HepG2 (cell line): ENCODE measurements around the gene RILP. TPM values are rescaled to one million over a fixed set of nuclear protein-coding genes. Genes with fewer than 3 reads are reported as not detected.

ENCODE experiments used
- ATAC-seq: fragments of 200-7000 bp; cut with Tn5 transposase; 3 replicates; pipeline ENCODE4 v1.9.1; 2020; ENCODE audit warnings: mild to moderate bottlenecking, moderate library complexity
- Bru-seq: library from RNA; stranded (reverse); fragments of 400-500 nt; gene quantifications from one replicate; lab custom pipeline; 2021; lab: Mats Ljungman, UMichigan
- BruChase-seq, 2 experiments: library from RNA; stranded (reverse); fragments of 400-500 nt; gene quantifications; one replicate each; lab custom pipeline; 2021; lab: Mats Ljungman, UMichigan
- BruUV-seq: library from RNA; stranded (reverse); fragments of 400-500 nt; replicated peaks from 2 replicates; lab custom pipeline; 2021; lab: Mats Ljungman, UMichigan
- CTCF ChIA-PET: fragments of 300-600 bp; formaldehyde crosslinking; extraction: SDS; loops from one replicate; lab custom pipeline; 2021; ENCODE audit warnings: low total read pairs, inconsistent platforms, low intra/inter-chr PET ratio; lab: Yijun Ruan, JAX
- POLR2A ChIA-PET: fragments of 350-600 bp; sonication (Branson Sonifier 250); formaldehyde crosslinking; loops from one replicate; lab custom pipeline; 2020; ENCODE audit warnings: antibody characterized with exemption, inconsistent platforms; lab: Yijun Ruan, JAX
- DNase-seq: peaks from one replicate; pipeline ENCODE4 v3.0.0-alpha.2; 2015; ENCODE audit warnings: low spot score
- FAIRE-seq: peaks from 3 replicates; lab custom pipeline; 2011; peaks lifted over from hg19 to GRCh38; lab: Jason Lieb, UNC
- H2AFZ ChIP-seq: one replicate; pipeline ENCODE4 v1.6.1; 2011; ENCODE audit warnings: low read length, inconsistent platforms
- H3K27ac ChIP-seq: fragments of 300-600 bp; 3 replicates; pipeline ENCODE4 v1.8.0; 2011; ENCODE audit warnings: mixed run types, mild to moderate bottlenecking, mixed read lengths, low read length, inconsistent platforms; ENCODE audit not compliant: insufficient read depth; ENCODE audit errors: extremely low read length
- H3K27me3 ChIP-seq, 2 experiments: fragments of 200-600 bp in 1 of 2; 2 replicates in 1 of 2; 3 replicates in 1 of 2; pipeline versions ENCODE4 v1.6.0 to v1.8.0; 2011; ENCODE audit warnings: low read length in 2 of 2, mild to moderate bottlenecking in 2 of 2, moderate library complexity in 2 of 2, inconsistent platforms in 1 of 2; ENCODE audit not compliant: insufficient read depth in 2 of 2, control insufficient read depth in 1 of 2
- H3K36me3 ChIP-seq, 2 experiments: fragments of 200-600 bp in 1 of 2; replicated peaks in 1 of 2; 2 replicates in 1 of 2; 3 replicates in 1 of 2; pipeline versions ENCODE4 v1.5.1 to v1.8.0; 2011; ENCODE audit warnings: low read length in 2 of 2, inconsistent platforms in 1 of 2; ENCODE audit not compliant: insufficient read depth in 2 of 2, control insufficient read depth in 1 of 2
- H3K4me1 ChIP-seq: 2 replicates; pipeline ENCODE4 v1.5.1; 2012; ENCODE audit warnings: low read length, inconsistent platforms; ENCODE audit not compliant: insufficient read depth
- H3K4me2 ChIP-seq: 2 replicates; pipeline ENCODE4 v1.6.0; 2011; ENCODE audit warnings: low read depth, low read length, inconsistent platforms
- H3K4me3 ChIP-seq, 3 experiments: fragments of 200-600 bp in 1 of 3; sonication (generic), shearing (Covaris generic) in 1 of 3; replicated peaks in 1 of 3; 2 replicates each; pipeline ENCODE4 v1.5.1; 2011 to 2016; ENCODE audit warnings: low read length in 3 of 3, inconsistent platforms in 2 of 3, low read depth in 2 of 3, mild to moderate bottlenecking in 2 of 3, control low read depth in 1 of 3, mixed read lengths in 1 of 3; ENCODE audit not compliant: insufficient read depth in 1 of 3
- H3K79me2 ChIP-seq: one replicate; pipeline ENCODE4 v1.6.1; 2011; ENCODE audit warnings: low read length, inconsistent platforms; ENCODE audit not compliant: insufficient read depth
- H3K9ac ChIP-seq: 2 replicates; pipeline ENCODE4 v1.6.0; 2011; ENCODE audit warnings: mild to moderate bottlenecking, low read depth, low read length, inconsistent platforms; ENCODE audit not compliant: insufficient read depth
- H3K9me3 ChIP-seq: 2 replicates; pipeline ENCODE4 v1.5.1; 2012; ENCODE audit warnings: mild to moderate bottlenecking, low read length
- H4K20me1 ChIP-seq: 2 replicates; pipeline ENCODE4 v1.6.0; 2011; ENCODE audit warnings: inconsistent platforms, mild to moderate bottlenecking, low read length, moderate library complexity; ENCODE audit not compliant: insufficient read depth
- BCL6 ChIP-seq: IDR thresholded peaks from 2 replicates; pipeline ENCODE4 v1.6.1; 2016; ENCODE audit warnings: missing genetic modification reagents, missing compliant biosample characterization
- FOXK1 ChIP-seq: sonication (generic); formaldehyde crosslinking; IDR thresholded peaks from 2 replicates; pipeline ENCODE4 v1.4.0; 2020; ENCODE audit warnings: low read depth, missing genetic modification reagents, borderline replicate concordance
- IKZF4 ChIP-seq: sonication (generic); formaldehyde crosslinking; IDR thresholded peaks from 2 replicates; pipeline ENCODE4 v1.5.1; 2020; ENCODE audit warnings: borderline replicate concordance, mild to moderate bottlenecking, low read depth, missing genetic modification reagents; ENCODE audit errors: not compliant biosample characterization
- KDM1A ChIP-seq: IDR thresholded peaks from 2 replicates; pipeline ENCODE4 v1.6.1; 2016; ENCODE audit warnings: missing compliant biosample characterization
- NFYB ChIP-seq: sonication (generic); formaldehyde crosslinking; IDR thresholded peaks from 2 replicates; pipeline ENCODE4 v1.4.0; 2020; ENCODE audit warnings: missing genetic modification reagents
- RFXAP ChIP-seq: sonication (generic); formaldehyde crosslinking; IDR thresholded peaks from 2 replicates; pipeline ENCODE4 v1.4.0; 2020; ENCODE audit warnings: missing genetic modification reagents, borderline replicate concordance
- RNF2 ChIP-seq: fragments of 450-650 bp; conservative IDR thresholded peaks from 2 replicates; pipeline ENCODE4 v1.6.1; 2016; ENCODE audit warnings: low read depth
- SIX4 ChIP-seq: sonication (generic); formaldehyde crosslinking; IDR thresholded peaks from 2 replicates; pipeline ENCODE4 v1.4.0; 2020; ENCODE audit warnings: missing genetic modification reagents
- TEAD2 ChIP-seq: sonication (generic); formaldehyde crosslinking; IDR thresholded peaks from 2 replicates; pipeline ENCODE4 v1.9.0; 2021; ENCODE audit warnings: missing genetic modification reagents
- ZBTB26 ChIP-seq: IDR thresholded peaks from 2 replicates; pipeline ENCODE4 v1.6.1; 2016; ENCODE audit warnings: missing compliant biosample characterization, missing genetic modification reagents, borderline replicate concordance
- ZNF337 ChIP-seq: sonication (generic); formaldehyde crosslinking; IDR thresholded peaks from 2 replicates; pipeline ENCODE4 v1.5.1; 2020; ENCODE audit warnings: missing genetic modification reagents, low read depth, mild to moderate bottlenecking, borderline replicate concordance
- ZNF615 ChIP-seq: sonication (generic); formaldehyde crosslinking; IDR thresholded peaks from 2 replicates; pipeline ENCODE4 v1.5.0; 2020; ENCODE audit warnings: mild to moderate bottlenecking, missing genetic modification reagents, borderline replicate concordance
- WGBS: methylation state at CpG from one replicate; pipeline ENCODE4 v1.1.6; 2017; ENCODE audit warnings: low lambda C conversion rate; 5-methylcytosine and 5-hydroxymethylcytosine counted together
- in situ Hi-C: cut with HindIII; loops from 2 replicates; pipeline ENCODE4 v1.10.0; 2017; ENCODE audit warnings: low pct_unique_long_range_greater_than_20kb; ENCODE audit not compliant: extremely low pct_ligation_motif_present
- intact Hi-C: fragments of 100-400 bp; cut with micrococcal nuclease; formaldehyde crosslinking; loops from one replicate; pipeline ENCODE4 v1.10.0; 2022; ENCODE audit not compliant: unreplicated experiment
- long read RNA-seq, 2 experiments: library from RNA in 1 of 2; library from polyadenylated mRNA in 1 of 2; stranded (forward) in 1 of 2; unstranded in 1 of 2; transcript quantifications; one replicate each; pipeline ENCODE4 v2.0.0, GENCODE V29; 2019 to 2022
- polyA minus RNA-seq, 3 experiments: library from RNA; depleted of rRNA, polyadenylated mRNA; stranded (reverse); fragments of >200 nt; gene quantifications; 2 replicates each; pipeline ENCODE4 v1.2.3, GENCODE V29; 2011; ENCODE audit warnings: low replicate concordance in 1 of 3
- polyA plus RNA-seq, 8 experiments: library from polyadenylated mRNA; depleted of rRNA in 3 of 8; stranded (reverse) in 7 of 8; unstranded in 1 of 8; fragments of >200 nt; fragmentation: Illumina TruSeq in 4 of 8; extraction: Trizol in 4 of 8; gene quantifications; 2 replicates each; pipeline versions ENCODE4 v1.2.1 to v1.2.3, GENCODE V29; 2011 to 2016; ENCODE audit warnings: low read depth in 4 of 8, missing spikeins in 1 of 8, mixed read lengths in 1 of 8; ENCODE audit not compliant: insufficient read depth in 1 of 8
- total RNA-seq, 5 experiments: library from RNA; depleted of rRNA; stranded (reverse); fragments of >200 nt; fragmentation: Illumina TruSeq; extraction: Trizol; gene quantifications; 2 replicates each; pipeline ENCODE4 v1.2.3, GENCODE V29; 2016; ENCODE audit warnings: low read depth in 1 of 5
- TF ChIP-seq, protein P1 (sequence below): sonication (generic); formaldehyde crosslinking; IDR thresholded peaks from 2 replicates; pipeline ENCODE4 v1.4.0; 2020; ENCODE audit warnings: mild to moderate bottlenecking, low read depth, missing genetic modification reagents
- TF ChIP-seq, protein P2 (sequence below): sonication (generic); formaldehyde crosslinking; IDR thresholded peaks from 2 replicates; pipeline ENCODE4 v1.5.1; 2020; ENCODE audit warnings: missing genetic modification reagents, mild to moderate bottlenecking, borderline replicate concordance

Gene RILP
- total RNA-seq (2016; rRNA removed; fragmentation: Illumina TruSeq; extraction: Trizol) (4.7 and 6.6 TPM in 2 replicates), polyA plus RNA-seq (2011; rRNA removed) (8.1 and 9.4 TPM in 2 replicates), polyA minus RNA-seq (2011; rRNA and poly(A)+ RNA removed; ENCODE audit: low replicate concordance) (5.6 and 7.3 TPM in 2 replicates), Bru-seq, nascent RNA (percentile 39 among the genes with signal in this experiment), BruChase-seq, experiment 1, labeled RNA remaining after a 6-hour chase (percentile 53 among the genes with signal in this experiment), BruChase-seq, experiment 2, labeled RNA remaining after a 2-hour chase (percentile 47 among the genes with signal in this experiment)
- total RNA-seq (2016; cell fraction: cytosol; rRNA removed; fragmentation: Illumina TruSeq; extraction: Trizol; ENCODE audit: low read depth) = 19.7 and 24.4 TPM in 2 replicates
- 5.0 and 7.1 TPM in 2 replicates for total RNA-seq (2016; cell fraction: insoluble cytoplasmic fraction; rRNA removed; fragmentation: Illumina TruSeq; extraction: Trizol)
- 13.1 and 14.3 TPM in 2 replicates for total RNA-seq (2016; cell fraction: membrane; rRNA removed; fragmentation: Illumina TruSeq; extraction: Trizol)
- 3.3 and 3.9 TPM in 2 replicates for total RNA-seq (2016; cell fraction: nucleus; rRNA removed; fragmentation: Illumina TruSeq; extraction: Trizol)
- 4.3 and 6.7 TPM in 2 replicates for polyA plus RNA-seq (2011; cell fraction: cytosol; rRNA removed)
- 19.2 and 23.3 TPM in 2 replicates for polyA plus RNA-seq (2011; cell fraction: nucleus; rRNA removed)
- 4.5 and 5.2 TPM in 2 replicates for polyA plus RNA-seq (2012)
- 24.9 and 29.6 TPM in 2 replicates for polyA plus RNA-seq (2016; cell fraction: cytosol; fragmentation: Illumina TruSeq; extraction: Trizol; ENCODE audit: low read depth)
- polyA plus RNA-seq (2016; cell fraction: insoluble cytoplasmic fraction; fragmentation: Illumina TruSeq; extraction: Trizol; ENCODE audit: low read depth) = 3.9 and 6.6 TPM in 2 replicates
- 12.1 and 14.0 TPM in 2 replicates for polyA plus RNA-seq (2016; cell fraction: membrane; fragmentation: Illumina TruSeq; extraction: Trizol; ENCODE audit: low read depth)
- polyA plus RNA-seq (2016; cell fraction: nucleus; fragmentation: Illumina TruSeq; extraction: Trizol; ENCODE audit: insufficient read depth, low read depth) = 6.7 and 7.6 TPM in 2 replicates
- polyA minus RNA-seq (2011; cell fraction: cytosol; rRNA and poly(A)+ RNA removed) = 5.0 TPM in 2 replicates
- polyA minus RNA-seq (2011; cell fraction: nucleus; rRNA and poly(A)+ RNA removed) = 6.0 and 9.0 TPM in 2 replicates
- long read RNA-seq, experiment 1, transcript RILP-201 (8 exons, 1,771 nt) = major isoform, 5 of 9 reads
- long read RNA-seq, experiment 1, partial matches to known transcripts = 2 of 9 reads
- long read RNA-seq, experiment 1, other reads (novel, unspliced or antisense) = 1 of 9 reads
- long read RNA-seq, experiment 2, transcript RILP-201 (8 exons, 1,771 nt) = major isoform, 8 of 20 reads
- long read RNA-seq, experiment 2, partial matches to known transcripts = 8 of 20 reads
- long read RNA-seq, experiment 2, other reads (novel, unspliced or antisense) = 3 of 20 reads

DNA sequence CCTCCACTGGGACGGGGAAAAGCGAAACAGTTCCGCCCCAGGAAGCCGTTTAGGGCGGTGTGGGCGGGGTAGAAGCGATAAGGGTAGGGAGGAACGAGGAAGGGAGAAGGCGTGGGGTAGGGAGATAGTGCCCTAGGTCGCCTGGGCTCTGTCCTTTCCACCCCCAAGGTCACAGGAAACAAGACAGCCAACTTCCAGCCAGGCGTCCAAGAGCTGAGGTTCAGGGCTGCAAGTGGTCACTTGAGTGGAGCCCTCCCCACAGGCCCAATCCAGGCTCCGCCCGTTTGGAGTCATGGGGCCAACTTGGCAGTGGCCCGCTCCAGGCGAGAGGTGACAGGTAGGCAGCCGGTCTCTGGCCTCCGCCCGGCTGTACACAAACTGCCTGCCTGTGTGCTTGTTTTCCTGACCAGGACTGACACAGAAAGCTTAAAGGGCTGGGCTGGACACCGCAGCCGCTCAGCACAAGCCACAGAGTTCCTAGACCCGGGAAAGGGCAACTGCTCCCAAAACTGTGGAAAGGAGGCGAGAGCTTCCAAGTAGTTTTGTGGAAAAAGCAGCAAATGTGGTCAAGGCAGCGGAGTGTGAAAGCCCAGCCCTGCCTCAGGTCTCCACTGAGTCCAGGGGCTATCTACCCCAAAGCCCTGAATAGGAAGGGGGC is at the start of gene RILP:
Gene RILP (minus strand): TSS at position 23 of the 658 bp plus-strand sequence. CDS start 62 bp downstream, outside the sequence.
- in situ Hi-C loops (no loop called here), intact Hi-C loops (no loop called here)
- TF ChIP-seq ZNF337 (CRISPR knock-in tag) (no peak), TEAD2 (no peak), RFXAP (CRISPR knock-in tag) (no peak), ZNF615 (CRISPR knock-in tag) (no peak), NFYB (CRISPR knock-in tag) (no peak), IKZF4 (CRISPR knock-in tag) (no peak), RNF2 (no peak), KDM1A (CRISPR knock-in tag) (peak; percentile 21; the same call in 1 of the 2 replicates), BCL6 (CRISPR knock-in tag) (peak; percentile 56; the same call in 1 of the 2 replicates), FOXK1 (CRISPR knock-in tag) (peak; percentile 60; the same call in 1 of the 2 replicates), SIX4 (CRISPR knock-in tag) (no peak), ZBTB26 (CRISPR knock-in tag) (no peak)
- TF ChIP-seq, protein P1, sequence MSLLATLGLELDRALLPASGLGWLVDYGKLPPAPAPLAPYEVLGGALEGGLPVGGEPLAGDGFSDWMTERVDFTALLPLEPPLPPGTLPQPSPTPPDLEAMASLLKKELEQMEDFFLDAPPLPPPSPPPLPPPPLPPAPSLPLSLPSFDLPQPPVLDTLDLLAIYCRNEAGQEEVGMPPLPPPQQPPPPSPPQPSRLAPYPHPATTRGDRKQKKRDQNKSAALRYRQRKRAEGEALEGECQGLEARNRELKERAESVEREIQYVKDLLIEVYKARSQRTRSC = no peak
- TF ChIP-seq, protein P2, sequence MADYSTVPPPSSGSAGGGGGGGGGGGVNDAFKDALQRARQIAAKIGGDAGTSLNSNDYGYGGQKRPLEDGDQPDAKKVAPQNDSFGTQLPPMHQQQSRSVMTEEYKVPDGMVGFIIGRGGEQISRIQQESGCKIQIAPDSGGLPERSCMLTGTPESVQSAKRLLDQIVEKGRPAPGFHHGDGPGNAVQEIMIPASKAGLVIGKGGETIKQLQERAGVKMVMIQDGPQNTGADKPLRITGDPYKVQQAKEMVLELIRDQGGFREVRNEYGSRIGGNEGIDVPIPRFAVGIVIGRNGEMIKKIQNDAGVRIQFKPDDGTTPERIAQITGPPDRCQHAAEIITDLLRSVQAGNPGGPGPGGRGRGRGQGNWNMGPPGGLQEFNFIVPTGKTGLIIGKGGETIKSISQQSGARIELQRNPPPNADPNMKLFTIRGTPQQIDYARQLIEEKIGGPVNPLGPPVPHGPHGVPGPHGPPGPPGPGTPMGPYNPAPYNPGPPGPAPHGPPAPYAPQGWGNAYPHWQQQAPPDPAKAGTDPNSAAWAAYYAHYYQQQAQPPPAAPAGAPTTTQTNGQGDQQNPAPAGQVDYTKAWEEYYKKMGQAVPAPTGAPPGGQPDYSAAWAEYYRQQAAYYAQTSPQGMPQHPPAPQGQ (CRISPR knock-in tag) = no peak

More for the DNA sequence above, at the start of gene RILP:
- ChIA-PET POLR2A (interaction anchor here (1.0 to 3.8 kb wide), 28 partner anchors 10 to 348 kb away, joined by 3 to 42 read pairs (median 5); partner anchors contain the start of genes INPP5K, PRPF8, RPA1 and SERPINF1), CTCF (no interaction called here)
- Histone ChIP-seq H3K9me3 (no peaks in the 10 kb centered on the region), H3K4me2 (peak within 1 kb of the TSS; percentile 86), H4K20me1 (peaks cover 6% of the 10 kb centered on the region; the same call in 1 of the 2 replicates), H3K4me1 (peaks cover 58% of the 10 kb centered on the region), H2AFZ (no peak within 1 kb of the TSS), H3K4me3 (peak within 1 kb of the TSS; percentile 74 to 83 (median 81)), H3K79me2 (no peaks in the 10 kb centered on the region), H3K27me3 (no peaks in the 10 kb centered on the region), H3K9ac (peak within 1 kb of the TSS; percentile 89), H3K36me3 (peaks cover 26 to 42% of the 10 kb centered on the region in 2 experiments), H3K27ac (peak within 1 kb of the TSS; percentile 93)
- FAIRE-seq = peak; percentile 68
- TSS peak; percentile 88 for BruUV-seq
- WGBS = 14% methylated on average over 13 of the region's 23 CpGs
- DNase-seq = peak; percentile 89
- peak; percentile 84 for ATAC-seq
